Adrenal gland (tissue), 5 donors: ENCODE data around the gene BOD1L1.

ENCODE experiments used
- POLR2A ChIP-seq, 2 donors: fragments of 450-650 bp; IDR thresholded peaks; one replicate each; pipeline ENCODE4 v1.6.1; 2017; ENCODE audit warnings: antibody characterized with exemption in 2 of 2, mild to moderate bottlenecking in 2 of 2, moderate library complexity in 1 of 2
- TF ChIP-seq, protein P1 (sequence below), 6 experiments: fragments of 450-650 bp in 4 of 6; fragments of 200-600 bp in 2 of 6; sonication (generic) in 1 of 6; IDR thresholded peaks; 1 replicate in 5 of 6; 2 replicates in 1 of 6; pipeline versions ENCODE4 v1.5.1 to v1.8.0; 2016 to 2021; ENCODE audit warnings: antibody characterized with exemption in 6 of 6, mild to moderate bottlenecking in 2 of 6, moderate library complexity in 1 of 6
- donor health status: DM: no; HTN: no; CAD: no.

DNA sequence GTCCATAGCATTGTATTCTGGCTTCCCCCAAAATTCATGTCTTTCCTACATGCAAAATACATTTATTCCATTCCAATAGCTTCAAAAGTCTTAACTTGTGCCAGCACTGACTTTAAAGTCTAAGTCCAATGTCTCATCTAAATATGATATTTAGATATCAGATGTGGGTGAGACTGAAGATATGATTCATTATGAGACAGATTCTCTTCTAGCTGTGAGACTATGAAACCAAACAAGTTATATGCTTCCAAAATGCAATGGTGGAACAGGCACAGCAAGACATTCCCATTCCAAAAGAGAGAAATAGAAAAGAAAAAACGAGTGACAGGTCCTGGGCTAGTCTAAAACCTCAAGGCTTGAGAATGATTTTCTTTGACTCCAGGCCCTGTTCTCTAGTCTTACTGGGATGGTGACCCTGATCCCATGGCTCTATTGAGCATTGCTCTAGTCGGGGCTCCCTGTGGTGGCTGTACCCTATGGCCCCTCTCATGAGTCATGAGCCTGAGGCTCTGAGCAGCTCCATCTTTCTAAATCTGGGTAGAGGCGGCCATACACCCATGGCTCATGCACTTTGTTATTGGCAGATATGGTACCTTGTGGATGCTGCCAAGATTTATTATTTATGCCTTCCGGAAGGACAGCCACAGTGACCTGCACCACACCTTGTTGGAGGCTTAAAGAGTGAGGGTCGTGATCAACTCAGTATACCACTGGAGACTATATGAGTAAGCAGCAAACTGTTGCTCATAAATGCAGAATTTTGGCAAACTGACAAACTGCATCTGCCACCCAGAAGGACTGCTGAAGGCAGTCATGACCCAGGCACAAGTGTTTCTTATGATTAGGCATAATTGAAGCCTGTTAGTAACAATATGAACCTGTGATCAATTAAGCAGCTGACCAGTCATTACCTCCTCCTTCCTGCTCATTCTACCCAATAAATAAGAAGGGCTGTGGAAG, 38.5 kb upstream of the BOD1L1 start:
- no peak for TF ChIP-seq POLR2A (IDR thresholded peaks at IDR 0.05)
- TF ChIP-seq, protein P1, sequence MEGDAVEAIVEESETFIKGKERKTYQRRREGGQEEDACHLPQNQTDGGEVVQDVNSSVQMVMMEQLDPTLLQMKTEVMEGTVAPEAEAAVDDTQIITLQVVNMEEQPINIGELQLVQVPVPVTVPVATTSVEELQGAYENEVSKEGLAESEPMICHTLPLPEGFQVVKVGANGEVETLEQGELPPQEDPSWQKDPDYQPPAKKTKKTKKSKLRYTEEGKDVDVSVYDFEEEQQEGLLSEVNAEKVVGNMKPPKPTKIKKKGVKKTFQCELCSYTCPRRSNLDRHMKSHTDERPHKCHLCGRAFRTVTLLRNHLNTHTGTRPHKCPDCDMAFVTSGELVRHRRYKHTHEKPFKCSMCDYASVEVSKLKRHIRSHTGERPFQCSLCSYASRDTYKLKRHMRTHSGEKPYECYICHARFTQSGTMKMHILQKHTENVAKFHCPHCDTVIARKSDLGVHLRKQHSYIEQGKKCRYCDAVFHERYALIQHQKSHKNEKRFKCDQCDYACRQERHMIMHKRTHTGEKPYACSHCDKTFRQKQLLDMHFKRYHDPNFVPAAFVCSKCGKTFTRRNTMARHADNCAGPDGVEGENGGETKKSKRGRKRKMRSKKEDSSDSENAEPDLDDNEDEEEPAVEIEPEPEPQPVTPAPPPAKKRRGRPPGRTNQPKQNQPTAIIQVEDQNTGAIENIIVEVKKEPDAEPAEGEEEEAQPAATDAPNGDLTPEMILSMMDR (IDR thresholded peaks at IDR 0.05), result no peak
